Panc1 (cell line): ENCODE results near the gene ADCY9. TPM values are rescaled to one million over a fixed set of nuclear protein-coding genes. Genes with fewer than 3 reads are reported as not detected.

ENCODE experiments used
- ATAC-seq: fragments of 200-7000 bp; cut with Tn5 transposase; 2 replicates; pipeline ENCODE4 v1.9.1; 2020; ENCODE audit warnings: mild to moderate bottlenecking, moderate library complexity
- BruUV-seq: library from RNA; stranded (reverse); fragments of 400-500 nt; replicated peaks from 2 replicates; lab custom pipeline; 2021; lab: Mats Ljungman, UMichigan
- CTCF ChIA-PET: fragments of 300-600 bp; sonication (Branson Sonifier 250); formaldehyde crosslinking; loops from one replicate; lab custom pipeline; 2022; ENCODE audit warnings: antibody characterized with exemption; lab: Charles Lee
- POLR2A ChIA-PET: fragments of 300-600 bp; sonication (Branson Sonifier 250); formaldehyde crosslinking; loops from one replicate; lab custom pipeline; 2022; ENCODE audit warnings: antibody characterized with exemption; lab: Charles Lee
- DNase-seq: peaks from one replicate; pipeline ENCODE4 v3.0.0-alpha.2; 2010; ENCODE audit warnings: low read depth, low spot score
- H3K27ac ChIP-seq: 2 replicates; pipeline ENCODE4 v1.5.1; 2011; ENCODE audit warnings: mild to moderate bottlenecking, low read length, inconsistent platforms
- H3K27me3 ChIP-seq: fragments of 200-500 bp; sonication (Bioruptor generic); 2 replicates; pipeline ENCODE4 v1.6.0; 2014; ENCODE audit warnings: low read length, inconsistent platforms; ENCODE audit not compliant: control insufficient read depth, insufficient read depth
- H3K36me3 ChIP-seq: fragments of 200-500 bp; sonication (Bioruptor generic); 2 replicates; pipeline ENCODE4 v1.5.1; 2014; ENCODE audit warnings: inconsistent platforms, mild to moderate bottlenecking, low read length, moderate library complexity; ENCODE audit not compliant: control insufficient read depth, insufficient read depth
- H3K4me1 ChIP-seq: 2 replicates; pipeline ENCODE4 v1.5.1; 2011; ENCODE audit warnings: inconsistent platforms, mild to moderate bottlenecking, low read length, moderate library complexity; ENCODE audit not compliant: control insufficient read depth, insufficient read depth
- H3K4me3 ChIP-seq, 2 experiments: 2 replicates each; pipeline ENCODE4 v1.5.1; 2011 to 2012; ENCODE audit warnings: low read depth in 2 of 2, low read length in 2 of 2, mild to moderate bottlenecking in 2 of 2, inconsistent platforms in 1 of 2, moderate library complexity in 1 of 2
- H3K9me3 ChIP-seq: fragments of 200-500 bp; sonication (Bioruptor generic); 2 replicates; pipeline ENCODE4 v1.5.1; 2014; ENCODE audit warnings: low read depth, mild to moderate bottlenecking, inconsistent platforms, low read length, moderate library complexity; ENCODE audit not compliant: control insufficient read depth, insufficient read depth
- CTCF ChIP-seq: fragments of 450-650 bp; IDR thresholded peaks from 2 replicates; pipeline ENCODE4 v1.5.1; 2017; ENCODE audit warnings: mild to moderate bottlenecking
- POLR2AphosphoS5 ChIP-seq: IDR thresholded peaks from 2 replicates; pipeline ENCODE4 v1.6.1; 2012; ENCODE audit warnings: mild to moderate bottlenecking, low read depth, low read length, moderate library complexity
- REST ChIP-seq, 2 experiments: IDR thresholded peaks; 2 replicates each; pipeline ENCODE4 v1.6.1; 2011 to 2012; ENCODE audit warnings: low read depth in 2 of 2, control low read depth in 1 of 2, low read length in 1 of 2, mild to moderate bottlenecking in 1 of 2, moderate library complexity in 1 of 2; ENCODE audit not compliant: insufficient read depth in 1 of 2
- SIN3A ChIP-seq: IDR thresholded peaks from 2 replicates; pipeline ENCODE4 v1.6.1; 2012; ENCODE audit warnings: low read depth, mild to moderate bottlenecking, low read length, moderate library complexity, borderline replicate concordance; ENCODE audit not compliant: insufficient read depth
- TCF7L2 ChIP-seq: IDR thresholded peaks from 2 replicates; pipeline ENCODE4 v1.6.1; 2011; ENCODE audit warnings: mild to moderate bottlenecking, low read depth, low read length, inconsistent platforms
- in situ Hi-C: cut with HindIII; loops from 2 replicates; pipeline ENCODE4 v1.10.0; 2016; ENCODE audit warnings: low sequenced_read_pairs, low pct_unique_long_range_greater_than_20kb
- intact Hi-C: fragments of 100-400 bp; cut with micrococcal nuclease; formaldehyde crosslinking; loops from one replicate; pipeline ENCODE4 v1.10.0; 2022; ENCODE audit not compliant: unreplicated experiment
- total RNA-seq: library from RNA; stranded (reverse); gene quantifications from one replicate; pipeline ENCODE4 v1.2.1, GENCODE V29; 2021; ENCODE audit not compliant: unreplicated experiment

ADCY9 gene
- total RNA-seq, 1 experiment from 2014 or later = 29.8 TPM

- H3K36me3 ChIP-seq = no peaks in the 10 kb centered on the region
- in situ Hi-C loops (no loop called here), intact Hi-C loops (loop anchor here (5.0 kb wide), 1 partner anchor 269 kb away; no protein-coding TSS in a partner anchor)
- H3K4me3 ChIP-seq = no peak overlapping the region
- TF ChIP-seq CTCF (peak; percentile 93), POLR2AphosphoS5 (no peak), SIN3A (no peak)
- BruUV-seq = no TSS peak
- ATAC-seq (peak; percentile 94), DNase-seq (no peak)
- no peaks in the 10 kb centered on the region for H3K27me3 ChIP-seq
- H3K4me1 ChIP-seq = peaks cover 3% of the 10 kb centered on the region; the same call in 1 of the 2 replicates
- CTCF ChIA-PET = interaction anchor here (0.5 to 2.3 kb wide), 7 partner anchors 38 to 271 kb away, joined by 3 to 19 read pairs (median 4); no protein-coding TSS in a partner anchor
- peak overlapping the region; percentile 50; the same call in 1 of the 2 replicates for H3K27ac ChIP-seq
- POLR2A ChIA-PET = interaction anchor here (0.6 to 1.0 kb wide), 2 partner anchors 139 to 270 kb away, joined by 3 to 8 read pairs; no protein-coding TSS in a partner anchor
- H3K9me3 ChIP-seq = no peaks in the 10 kb centered on the region
Measured at GRCh38 chr16:3983081-3983520, 133.1 kb downstream of the ADCY9 start.

- no peak for ATAC-seq
- H3K4me1 ChIP-seq = peaks cover 3% of the 10 kb centered on the region; the same call in 1 of the 2 replicates
- CTCF ChIA-PET = interaction anchor here (0.5 to 2.3 kb wide), 3 partner anchors 203 to 358 kb away, joined by 4 to 19 read pairs (median 6); no protein-coding TSS in a partner anchor
- in situ Hi-C loops = no loop called here
- TF ChIP-seq TCF7L2 (no peak), CTCF (no peak), SIN3A (no peak), REST (IDR thresholded peaks at IDR 0.05; ENCODE audit: insufficient read depth in 1 of 2, low read depth in 2 of 2, low read length in 1 of 2) (no peak), POLR2AphosphoS5 (no peak)
- H3K27ac ChIP-seq = no peak overlapping the region
- intact Hi-C loops = loop anchor here (5.0 kb wide), 1 partner anchor 270 kb away; no protein-coding TSS in a partner anchor
- H3K36me3 ChIP-seq = no peaks in the 10 kb centered on the region
- POLR2A ChIA-PET = no interaction called here
- no peaks in the 10 kb centered on the region for H3K9me3 ChIP-seq
- no TSS peak for BruUV-seq
- DNase-seq = no peak
- no peak overlapping the region for H3K4me3 ChIP-seq
- H3K27me3 ChIP-seq = no peaks in the 10 kb centered on the region
Measured at GRCh38 chr16:3982216-3982615, 134.0 kb downstream of the ADCY9 start.
